Esophagus (tissue), 2 donors: ENCODE results near the gene ORC4. TPM values are rescaled to one million over a fixed set of nuclear protein-coding genes. Genes with fewer than 3 reads are reported as not detected.

Experiments used
- H3K27ac ChIP-seq, 2 donors: one replicate each; pipeline ENCODE4 v1.5.1; 2013; ENCODE audit warnings: low read depth in 2 of 2, mild to moderate bottlenecking in 2 of 2, inconsistent platforms in 1 of 2, low read length in 1 of 2, moderate library complexity in 1 of 2
- H3K27me3 ChIP-seq, 2 donors: one replicate each; pipeline ENCODE4 v1.6.1; 2013; ENCODE audit warnings: low read length in 2 of 2, control low read depth in 1 of 2, mild to moderate bottlenecking in 1 of 2; ENCODE audit not compliant: insufficient read depth in 2 of 2, control insufficient read depth in 1 of 2
- H3K36me3 ChIP-seq, 2 donors: one replicate each; pipeline ENCODE4 v1.6.1; 2013; ENCODE audit warnings: low read length in 1 of 2; ENCODE audit not compliant: control insufficient read depth in 2 of 2, insufficient read depth in 2 of 2
- H3K4me1 ChIP-seq, 2 donors: one replicate each; pipeline ENCODE4 v1.6.1; 2013; ENCODE audit warnings: low read length in 1 of 2; ENCODE audit not compliant: control insufficient read depth in 2 of 2, insufficient read depth in 2 of 2
- H3K4me3 ChIP-seq, 2 donors: one replicate each; pipeline ENCODE4 v1.5.1; 2013; ENCODE audit warnings: low read length in 2 of 2, mild to moderate bottlenecking in 2 of 2, low read depth in 1 of 2, moderate library complexity in 1 of 2
- H3K9me3 ChIP-seq, 2 donors: one replicate each; pipeline ENCODE4 v1.6.1; 2013; ENCODE audit warnings: mild to moderate bottlenecking in 2 of 2, low read depth in 1 of 2, low read length in 1 of 2, moderate library complexity in 1 of 2; ENCODE audit not compliant: control insufficient read depth in 2 of 2, insufficient read depth in 1 of 2
- WGBS, 2 donors: extraction: QIAGEN DNeasy Blood & Tissue Kit; methylation state at CpG; one replicate each; pipeline ENCODE4 v1.1.7; 2013; 5-methylcytosine and 5-hydroxymethylcytosine counted together
- polyA plus RNA-seq, 2 donors: library from polyadenylated mRNA; stranded (reverse); fragments of 200-250 nt; gene quantifications; one replicate each; pipeline ENCODE4 v1.2.3, GENCODE V29; 2013
- donor health status: healthy with polysubstance abuse.
- donor health status: Bipolar disorder and iron deficiency.

ORC4 gene
- polyA plus RNA-seq, 2 donors = 7.5 to 12.0 TPM

- H3K27me3 ChIP-seq = no peaks in the 10 kb centered on the region
- no peaks in the 10 kb centered on the region for H3K4me1 ChIP-seq
- H3K9me3 ChIP-seq = no peaks in the 10 kb centered on the region
- peaks cover 2 to 3% of the 10 kb centered on the region in 2 donors for H3K36me3 ChIP-seq
- H3K27ac ChIP-seq = no peak overlapping the region
- no peak overlapping the region for H3K4me3 ChIP-seq
- WGBS, 2 donors = 49 to 63% methylated on average over 3 of the region's 3 CpGs
These were observed 96.7 kb downstream of the ORC4 start for GRCh38 chr2:147923846-147924245.

GRCh38 chr2:147917161-147917560 lies 103.4 kb downstream of the ORC4 start:
- Histone ChIP-seq H3K36me3 (peaks cover 0 to 2% of the 10 kb centered on the region in 2 donors), H3K9me3 (no peaks in the 10 kb centered on the region), H3K4me1 (no peaks in the 10 kb centered on the region), H3K27ac (no peak overlapping the region), H3K27me3 (no peaks in the 10 kb centered on the region), H3K4me3 (no peak overlapping the region)
- 81 to 86% methylated on average over 4 of the region's 4 CpGs for WGBS, 2 donors

- H3K27me3 ChIP-seq = no peaks in the 10 kb centered on the region
- H3K27ac ChIP-seq = no peak overlapping the region
- no peaks in the 10 kb centered on the region for H3K9me3 ChIP-seq
- H3K4me3 ChIP-seq = no peak overlapping the region
- peaks cover 0 to 2% of the 10 kb centered on the region in 2 donors for H3K36me3 ChIP-seq
- WGBS, 2 donors = 86 to 89% methylated on average over 4 of the region's 4 CpGs
- H3K4me1 ChIP-seq = no peaks in the 10 kb centered on the region
These were observed 103.8 kb downstream of the ORC4 start for GRCh38 chr2:147916723-147917122.

- H3K27ac ChIP-seq = no peak overlapping the region
- 92 to 94% methylated on average over 2 of the region's 2 CpGs for WGBS, 2 donors
- no peak overlapping the region for H3K4me3 ChIP-seq
- no peaks in the 10 kb centered on the region for H3K4me1 ChIP-seq
- H3K27me3 ChIP-seq = no peaks in the 10 kb centered on the region
- no peaks in the 10 kb centered on the region for H3K9me3 ChIP-seq
- H3K36me3 ChIP-seq = peaks cover 0 to 2% of the 10 kb centered on the region in 2 donors
These were observed 104.5 kb downstream of the ORC4 start for GRCh38 chr2:147916067-147916466.

GRCh38 chr2:147913701-147914480 lies 106.6 kb downstream of the ORC4 start:
- Histone ChIP-seq H3K36me3 (no peaks in the 10 kb centered on the region), H3K4me3 (no peak overlapping the region), H3K27me3 (no peaks in the 10 kb centered on the region), H3K4me1 (no peaks in the 10 kb centered on the region), H3K27ac (no peak overlapping the region), H3K9me3 (no peaks in the 10 kb centered on the region)
- WGBS, 2 donors = 21% methylated on average over 3 of the region's 3 CpGs

- Histone ChIP-seq H3K27ac (no peak overlapping the region), H3K4me1 (no peaks in the 10 kb centered on the region), H3K4me3 (no peak overlapping the region), H3K36me3 (no peaks in the 10 kb centered on the region), H3K9me3 (no peaks in the 10 kb centered on the region), H3K27me3 (no peaks in the 10 kb centered on the region)
- WGBS, 2 donors = 0% methylated on average over 2 of the region's 2 CpGs
These were observed 109.5 kb downstream of the ORC4 start for GRCh38 chr2:147910990-147911473.

GRCh38 chr2:147909178-147909577 lies 111.4 kb downstream of the ORC4 start:
- WGBS, 2 donors = 91 to 95% methylated on average over 2 of the region's 2 CpGs
- H3K4me3 ChIP-seq = no peak overlapping the region
- H3K36me3 ChIP-seq = no peaks in the 10 kb centered on the region
- H3K27me3 ChIP-seq = no peaks in the 10 kb centered on the region
- no peaks in the 10 kb centered on the region for H3K4me1 ChIP-seq
- H3K27ac ChIP-seq = no peak overlapping the region
- no peaks in the 10 kb centered on the region for H3K9me3 ChIP-seq

GRCh38 chr2:147904051-147904450 lies 116.5 kb downstream of the ORC4 start:
- Histone ChIP-seq H3K27ac (no peak overlapping the region), H3K36me3 (no peaks in the 10 kb centered on the region), H3K9me3 (no peaks in the 10 kb centered on the region), H3K4me3 (no peak overlapping the region), H3K4me1 (no peaks in the 10 kb centered on the region), H3K27me3 (no peaks in the 10 kb centered on the region)
- 68 to 70% methylated on average over 4 of the region's 4 CpGs for WGBS, 2 donors

GRCh38 chr2:147888680-147889079 lies 131.9 kb downstream of the ORC4 start:
- Histone ChIP-seq H3K27ac (no peak overlapping the region), H3K27me3 (no peaks in the 10 kb centered on the region), H3K9me3 (no peaks in the 10 kb centered on the region), H3K4me3 (no peak overlapping the region), H3K4me1 (no peaks in the 10 kb centered on the region), H3K36me3 (no peaks in the 10 kb centered on the region)
- 73% methylated on average over 3 of the region's 3 CpGs for WGBS, 2 donors

- Histone ChIP-seq H3K4me1 (no peaks in the 10 kb centered on the region), H3K27ac (no peak overlapping the region), H3K36me3 (no peaks in the 10 kb centered on the region), H3K4me3 (no peak overlapping the region), H3K9me3 (no peaks in the 10 kb centered on the region), H3K27me3 (no peaks in the 10 kb centered on the region)
- WGBS, 2 donors = 88 to 89% methylated on average over 2 of the region's 2 CpGs
These were observed 134.4 kb downstream of the ORC4 start for GRCh38 chr2:147886136-147886535.
